Adrenal gland (tissue), 12 donors: Measurements from ENCODE around the gene EHMT1. TPM values are rescaled to one million over a fixed set of nuclear protein-coding genes. Genes with fewer than 3 reads are reported as not detected.

Experiments used
- DNase-seq, 7 donors: peaks; one replicate each; pipeline ENCODE4 v3.0.0-alpha.2; 2019 to 2020
- H3K27ac ChIP-seq, 5 donors: fragments of 200-600 bp; sonication (generic) in 4 of 5; 1 replicate in 3 of 5; 2 replicates in 2 of 5; pipeline versions ENCODE4 v1.5.1 to v1.8.0; 2016 to 2020; ENCODE audit warnings: mild to moderate bottlenecking in 1 of 5
- H3K27me3 ChIP-seq: fragments of 200-600 bp; 2 replicates; pipeline ENCODE4 v1.8.0; 2021
- H3K36me3 ChIP-seq, 2 donors: fragments of 200-600 bp; replicated peaks in 1 of 2; 1 replicate in 1 of 2; 2 replicates in 1 of 2; pipeline versions ENCODE4 v1.5.1 to v1.8.0; 2018 to 2022
- H3K4me1 ChIP-seq, 2 donors: fragments of 200-600 bp; replicated peaks in 1 of 2; 1 replicate in 1 of 2; 2 replicates in 1 of 2; pipeline versions ENCODE4 v1.5.1 to v1.8.0; 2018 to 2021
- H3K4me3 ChIP-seq, 4 donors: fragments of 200-600 bp; sonication (generic) in 3 of 4; one replicate each; pipeline ENCODE4 v1.5.1; 2016 to 2018
- H3K9me3 ChIP-seq, 3 donors: fragments of 200-600 bp; sonication (generic) in 1 of 3; replicated peaks in 1 of 3; 1 replicate in 2 of 3; 2 replicates in 1 of 3; pipeline versions ENCODE4 v1.5.1 to v1.8.0; 2016 to 2021
- POLR2A ChIP-seq, 2 donors: fragments of 450-650 bp; IDR thresholded peaks; one replicate each; pipeline ENCODE4 v1.6.1; 2017; ENCODE audit warnings: antibody characterized with exemption in 2 of 2, mild to moderate bottlenecking in 2 of 2, moderate library complexity in 1 of 2
- WGBS, 4 donors: extraction: QIAGEN DNeasy Blood & Tissue Kit in 2 of 4; methylation state at CpG; one replicate each; pipeline versions ENCODE4 v1.1.5 to v1.1.7; 2013 to 2017; 5-methylcytosine and 5-hydroxymethylcytosine counted together
- intact Hi-C, 2 donors: fragments of 100-400 bp; cut with DNase I; formaldehyde crosslinking; loops; one replicate each; pipeline versions ENCODE4 v1.14.1 to v1.15.0; 2022 to 2023
- polyA plus RNA-seq, 3 donors: library from polyadenylated mRNA; stranded (reverse); fragments of 200-250 nt in 2 of 3; fragments of 350-450 nt in 1 of 3; fragmentation: Illumina TruSeq in 1 of 3; extraction: RNeasy Lipid Tissue Mini Kit (QIAGEN cat#74804) in 1 of 3; gene quantifications; one replicate each; pipeline ENCODE4 v1.2.3, GENCODE V29; 2013 to 2014
- total RNA-seq, 9 donors: library from RNA; depleted of rRNA in 4 of 9; stranded (reverse); fragments of >200 nt in 4 of 9; fragments of 120-200 nt in 1 of 9; fragmentation: NEBNext Ultra II Directional in 1 of 9; extraction: Animal tissue kit (Norgen Biotek cat#: 25700) in 1 of 9; gene quantifications; one replicate each; pipeline versions ENCODE4 v1.1.0 to v1.2.4, GENCODE V29; 2013 to 2023
- TF ChIP-seq, protein P1 (sequence below), 6 experiments: fragments of 450-650 bp in 4 of 6; fragments of 200-600 bp in 2 of 6; sonication (generic) in 1 of 6; IDR thresholded peaks; 1 replicate in 5 of 6; 2 replicates in 1 of 6; pipeline versions ENCODE4 v1.5.1 to v1.8.0; 2016 to 2021; ENCODE audit warnings: antibody characterized with exemption in 6 of 6, mild to moderate bottlenecking in 2 of 6, moderate library complexity in 1 of 6
- donor health status: healthy with polysubstance abuse.
- donor health status: Bipolar disorder and iron deficiency.
- donor health status: DM: yes; HTN: yes; CAD: no.
- donor health status: DM: no; HTN: no; CAD: no.
- donor health status: DM: no; HTN: no; CAD: no.
- donor health status: DM: yes; HTN: yes; CAD: no.

The EHMT1 gene
- total and polyA plus RNA-seq, 12 donors: 42.0 to 171 (median 71.0) TPM

DNA sequence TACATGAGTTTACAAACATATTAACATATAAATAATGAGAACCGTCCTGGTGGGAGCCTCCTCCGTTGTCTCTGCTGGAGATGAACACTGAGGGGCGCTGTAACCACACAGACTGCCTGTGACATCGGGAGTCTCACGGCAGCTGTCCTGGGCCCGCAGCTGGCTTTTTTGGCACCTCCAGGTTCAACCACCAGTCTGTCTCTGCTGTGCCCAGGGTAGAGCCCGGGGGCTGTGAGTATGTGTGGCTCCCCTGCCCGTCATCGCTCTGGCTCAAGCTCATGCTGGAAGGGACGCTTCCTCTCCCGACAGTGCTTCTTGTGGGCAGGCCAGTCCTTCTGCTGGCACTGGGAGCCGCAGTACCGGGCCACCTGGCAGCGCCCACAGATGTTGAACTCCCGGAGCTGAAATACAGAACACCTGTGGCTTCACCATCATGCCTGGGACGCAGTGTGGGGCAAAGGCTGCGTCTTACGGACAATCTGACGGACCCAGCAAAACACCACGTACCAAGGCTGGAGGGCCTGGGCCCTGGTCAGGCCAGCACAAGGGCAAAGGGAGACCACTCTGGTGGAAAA, 36.4 kb upstream of the EHMT1 start:
- Histone ChIP-seq H3K9me3 (no peaks in the 10 kb centered on the region), H3K27me3 (no peaks in the 10 kb centered on the region), H3K4me3 (no peak overlapping the region), H3K27ac (no peak overlapping the region), H3K4me1 (peaks cover 14 to 15% of the 10 kb centered on the region in 2 donors), H3K36me3 (peaks cover 0 to 40% of the 10 kb centered on the region in 2 donors)
- DNase-seq: peak in 3 of 7 donors; percentile 32 to 58 (median 57)
- 65 to 82% (median 80%) methylated on average over 10 to 20 of the region's 20 CpGs for WGBS, 4 donors
- intact Hi-C loops: no loop called here
- TF ChIP-seq POLR2A (IDR thresholded peaks at IDR 0.05): no peak
- TF ChIP-seq, protein P1, sequence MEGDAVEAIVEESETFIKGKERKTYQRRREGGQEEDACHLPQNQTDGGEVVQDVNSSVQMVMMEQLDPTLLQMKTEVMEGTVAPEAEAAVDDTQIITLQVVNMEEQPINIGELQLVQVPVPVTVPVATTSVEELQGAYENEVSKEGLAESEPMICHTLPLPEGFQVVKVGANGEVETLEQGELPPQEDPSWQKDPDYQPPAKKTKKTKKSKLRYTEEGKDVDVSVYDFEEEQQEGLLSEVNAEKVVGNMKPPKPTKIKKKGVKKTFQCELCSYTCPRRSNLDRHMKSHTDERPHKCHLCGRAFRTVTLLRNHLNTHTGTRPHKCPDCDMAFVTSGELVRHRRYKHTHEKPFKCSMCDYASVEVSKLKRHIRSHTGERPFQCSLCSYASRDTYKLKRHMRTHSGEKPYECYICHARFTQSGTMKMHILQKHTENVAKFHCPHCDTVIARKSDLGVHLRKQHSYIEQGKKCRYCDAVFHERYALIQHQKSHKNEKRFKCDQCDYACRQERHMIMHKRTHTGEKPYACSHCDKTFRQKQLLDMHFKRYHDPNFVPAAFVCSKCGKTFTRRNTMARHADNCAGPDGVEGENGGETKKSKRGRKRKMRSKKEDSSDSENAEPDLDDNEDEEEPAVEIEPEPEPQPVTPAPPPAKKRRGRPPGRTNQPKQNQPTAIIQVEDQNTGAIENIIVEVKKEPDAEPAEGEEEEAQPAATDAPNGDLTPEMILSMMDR (IDR thresholded peaks at IDR 0.05): peak in 4 of 6 experiments; percentile 22 to 40 (median 28)

GRCh38 chr9:137583347-137583746, 35.5 kb upstream of the EHMT1 start:
- H3K4me1 ChIP-seq: peaks cover 5 to 8% of the 10 kb centered on the region in 2 donors
- no peak overlapping the region for H3K27ac ChIP-seq
- no peaks in the 10 kb centered on the region for H3K9me3 ChIP-seq
- H3K36me3 ChIP-seq: peaks cover 0 to 47% of the 10 kb centered on the region in 2 donors
- H3K4me3 ChIP-seq: no peak overlapping the region
- H3K27me3 ChIP-seq: no peaks in the 10 kb centered on the region
- intact Hi-C loops: no loop called here
- WGBS, 4 donors: 78 to 92% (median 84%) methylated on average over 11 to 14 of the region's 14 CpGs
- DNase-seq: no peak
- no peak for TF ChIP-seq POLR2A (IDR thresholded peaks at IDR 0.05)
- TF ChIP-seq, protein P1 (IDR thresholded peaks at IDR 0.05): no peak

GRCh38 chr9:137583957-137584356, 34.8 kb upstream of the EHMT1 start:
- WGBS, 4 donors: 73 to 92% (median 79%) methylated on average over 2 to 8 of the region's 8 CpGs
- no peak overlapping the region for H3K4me3 ChIP-seq
- no peaks in the 10 kb centered on the region for H3K27me3 ChIP-seq
- TF ChIP-seq, protein P1 (IDR thresholded peaks at IDR 0.05): no peak
- no peak for TF ChIP-seq POLR2A (IDR thresholded peaks at IDR 0.05)
- no peaks in the 10 kb centered on the region for H3K9me3 ChIP-seq
- intact Hi-C loops: no loop called here
- peaks cover 0 to 47% of the 10 kb centered on the region in 2 donors for H3K36me3 ChIP-seq
- H3K4me1 ChIP-seq: peaks cover 5 to 9% of the 10 kb centered on the region in 2 donors
- no peak for DNase-seq
- H3K27ac ChIP-seq: no peak overlapping the region

GRCh38 chr9:137586854-137587253, 32.0 kb upstream of the EHMT1 start:
- Histone ChIP-seq H3K27ac (no peak overlapping the region), H3K9me3 (no peaks in the 10 kb centered on the region), H3K36me3 (peaks cover 0 to 39% of the 10 kb centered on the region in 2 donors), H3K27me3 (no peaks in the 10 kb centered on the region), H3K4me3 (no peak overlapping the region), H3K4me1 (peaks cover 7 to 16% of the 10 kb centered on the region in 2 donors)
- TF ChIP-seq, protein P1 (IDR thresholded peaks at IDR 0.05): no peak
- intact Hi-C loops: no loop called here
- WGBS, 4 donors: 89 to 94% (median 93%) methylated on average over 6 to 14 of the region's 14 CpGs
- no peak for DNase-seq
